ENCODE data around the gene GATAD2A.
"Not testable (repeated sequence)": the region's sequence is repeated elsewhere in the genome, so short reads cannot be mapped to it uniquely, and the experiment has no call there.

Gene GATAD2A

DNA sequence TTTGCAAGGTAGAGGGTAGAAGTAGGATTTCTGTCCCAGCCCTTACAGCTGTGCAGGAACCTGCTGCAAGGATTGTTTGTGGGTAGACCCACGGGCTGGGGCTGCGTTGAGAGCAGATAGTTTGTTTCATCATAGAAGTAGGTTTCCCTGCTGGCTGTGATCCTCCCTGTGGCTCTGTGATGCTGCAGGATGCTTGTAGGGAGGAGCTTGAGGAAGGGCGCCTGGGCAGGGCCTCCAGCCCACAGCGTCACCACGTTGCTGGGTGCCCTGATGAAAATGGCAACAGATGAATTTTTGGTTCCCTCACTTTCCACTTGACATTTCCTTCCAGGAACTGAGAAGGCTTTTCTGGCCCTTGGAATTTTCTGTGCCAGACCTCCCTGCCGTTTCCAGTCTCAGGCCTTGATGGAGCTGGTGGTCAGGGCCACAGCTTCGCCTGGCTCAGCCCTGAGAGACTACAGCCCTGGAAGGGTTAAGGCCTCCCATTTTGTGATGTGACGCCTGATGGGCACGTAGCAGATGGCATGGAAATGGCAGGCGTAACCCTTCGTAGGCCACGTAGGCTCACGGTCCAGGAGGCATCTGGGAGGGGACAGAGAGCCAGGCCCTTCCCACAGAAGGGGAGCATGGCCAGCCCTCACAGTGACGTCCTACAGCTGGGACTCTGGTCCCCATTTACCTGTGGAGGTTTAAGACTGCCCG is 42.2 kb downstream of the GATAD2A start:
- DNase-seq: no peak

DNA sequence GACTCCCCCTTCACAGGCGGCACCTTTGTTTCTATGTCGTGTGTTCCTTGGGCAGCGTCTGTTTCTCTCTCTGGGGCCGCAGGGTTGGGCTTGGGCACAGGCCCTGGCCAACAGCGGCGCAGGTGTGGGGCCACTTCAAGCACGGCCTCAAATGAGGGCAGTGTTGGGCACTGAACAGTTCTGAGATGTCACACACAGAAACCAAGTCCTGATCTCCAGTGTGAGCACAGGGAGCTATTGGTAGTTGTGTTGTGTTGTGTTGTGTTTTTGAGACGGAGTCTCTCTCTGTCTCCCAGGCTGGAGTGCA is 42.7 kb downstream of the GATAD2A start:
- no peak for DNase-seq

DNA sequence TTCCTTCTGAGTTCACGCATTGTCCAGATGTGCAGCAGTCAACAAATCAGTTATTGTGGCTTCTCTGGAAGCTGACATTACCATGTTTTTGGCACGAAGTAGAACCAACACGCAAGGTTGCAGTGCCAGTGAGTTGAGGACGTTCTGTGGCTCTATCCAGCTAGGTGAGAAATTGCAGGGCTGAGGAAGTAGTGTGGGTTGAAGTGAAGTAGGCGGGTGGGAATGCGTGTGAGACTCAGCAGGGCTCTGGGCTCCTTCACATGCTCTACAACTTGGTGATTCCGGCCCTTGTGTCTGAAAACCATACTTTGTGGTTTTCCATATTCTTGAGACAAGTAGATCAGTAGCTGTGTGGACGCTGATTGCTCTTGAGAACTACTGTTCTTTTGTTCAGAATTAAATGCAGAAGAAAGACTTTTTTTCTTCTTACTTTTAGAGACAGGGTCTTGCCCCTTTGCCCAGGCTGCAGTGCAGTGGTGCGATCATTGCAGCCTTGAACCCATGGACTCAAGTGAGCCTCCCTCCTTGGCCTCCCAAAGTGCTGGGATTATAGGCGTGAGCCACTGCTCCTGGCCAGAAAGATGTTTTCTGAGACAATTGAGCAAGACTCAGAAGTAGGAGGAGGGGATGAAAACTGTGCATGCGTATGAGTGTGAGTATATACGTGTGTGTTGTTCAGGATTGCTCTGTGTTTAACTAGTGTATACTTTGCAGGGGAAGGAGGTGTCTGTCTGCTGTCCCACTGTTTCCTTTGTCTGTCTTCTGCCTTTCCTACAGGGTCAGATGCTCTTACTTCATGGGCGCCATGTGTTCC is 46.2 kb downstream of the GATAD2A start:
- DNase-seq: peak; percentile 60

DNA sequence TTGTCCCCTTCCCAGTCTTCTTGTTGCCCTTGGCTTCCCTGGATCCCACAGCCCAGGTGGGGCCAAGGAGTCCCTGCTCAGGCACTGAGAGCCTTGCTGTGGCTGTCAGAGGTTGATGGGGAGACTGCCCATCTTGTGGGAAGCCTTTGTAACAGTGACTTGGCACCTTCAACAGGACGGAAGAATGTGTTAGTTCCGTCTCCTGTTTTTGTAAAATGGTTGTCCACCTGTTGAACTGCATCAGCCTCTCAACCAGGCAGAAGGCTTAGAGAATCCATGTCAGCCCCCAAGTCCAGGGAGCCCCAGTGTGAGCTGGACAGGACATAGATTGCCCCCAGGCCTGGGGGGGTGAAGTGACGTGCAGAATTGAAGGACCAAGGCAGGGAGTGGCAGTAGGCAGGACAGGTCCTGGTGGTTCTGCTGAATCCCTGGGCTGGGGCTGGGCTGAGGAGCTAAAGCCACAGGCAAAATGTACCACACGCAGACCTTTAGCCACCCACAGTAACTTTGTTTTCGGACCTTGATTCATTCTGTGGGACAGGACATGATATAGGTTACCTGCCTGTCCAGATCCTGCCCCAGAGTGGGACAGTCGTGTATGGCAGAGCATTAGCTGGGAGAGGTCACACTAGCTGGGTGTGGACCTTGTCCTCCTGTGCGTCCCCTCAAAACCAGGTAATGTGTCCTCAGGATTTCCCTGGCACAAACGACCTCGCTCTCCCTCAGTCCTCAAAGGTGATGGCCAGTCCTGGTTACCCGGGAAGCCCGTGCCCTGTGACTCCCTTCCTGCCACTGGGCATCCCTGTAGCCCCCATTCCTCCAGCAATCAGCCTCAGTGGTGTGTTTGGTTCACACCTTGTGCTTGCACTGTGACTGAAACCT is 47.0 kb downstream of the GATAD2A start:
- DNase-seq: no peak

DNA sequence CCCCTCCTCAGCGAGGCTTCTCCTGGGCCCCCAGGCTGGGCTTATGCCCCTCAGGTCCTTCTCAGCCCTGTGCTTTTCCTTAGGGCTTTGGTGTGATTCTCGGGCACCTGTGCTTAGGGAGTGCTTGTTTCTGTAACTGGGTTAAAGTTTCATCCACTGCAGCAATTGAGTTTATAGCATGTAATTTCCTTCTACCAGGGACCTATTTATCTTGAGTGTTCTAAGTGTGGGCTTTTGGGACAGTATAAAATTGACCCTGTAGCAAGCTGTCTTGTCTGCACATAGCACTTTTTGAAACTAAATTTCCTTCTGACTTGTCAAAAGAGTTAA is 47.6 kb downstream of the GATAD2A start:
- no peak for DNase-seq

DNA sequence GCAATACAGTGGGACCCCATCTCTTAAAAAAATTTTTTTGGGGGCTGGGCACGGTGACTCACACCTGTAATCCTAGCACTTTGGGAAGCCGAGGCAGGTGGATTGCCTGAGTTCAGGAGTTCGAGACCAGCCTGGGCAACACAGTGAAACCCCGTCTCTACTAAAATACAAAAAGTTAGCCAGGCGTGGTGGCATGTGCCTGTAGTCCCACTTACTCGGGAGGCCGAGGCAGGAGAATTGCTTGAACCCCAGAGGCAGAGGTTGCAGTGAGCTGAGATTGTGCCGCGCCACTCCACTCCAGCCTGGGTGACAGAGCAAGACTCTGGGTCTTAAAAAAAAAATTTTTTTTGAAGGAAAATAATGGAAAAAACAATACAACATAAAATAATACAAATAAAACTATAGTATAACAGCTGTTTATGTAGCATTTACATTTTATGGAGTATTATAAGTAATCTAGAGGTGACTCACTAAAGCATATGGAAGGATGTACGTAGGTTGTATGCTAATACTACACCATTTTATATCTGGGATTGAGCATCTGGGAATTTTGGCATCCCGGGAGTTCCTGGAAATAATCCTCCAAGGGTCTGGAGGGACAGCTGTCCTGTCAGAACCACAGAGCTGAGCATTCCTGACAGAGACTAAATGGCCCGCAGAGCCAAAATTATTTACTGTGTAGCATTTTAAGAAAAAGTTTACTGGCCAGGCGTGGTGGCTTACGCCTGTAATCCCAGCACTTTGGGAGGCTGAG is 49.9 kb downstream of the GATAD2A start:
- DNase-seq: not testable (repeated sequence)

DNA sequence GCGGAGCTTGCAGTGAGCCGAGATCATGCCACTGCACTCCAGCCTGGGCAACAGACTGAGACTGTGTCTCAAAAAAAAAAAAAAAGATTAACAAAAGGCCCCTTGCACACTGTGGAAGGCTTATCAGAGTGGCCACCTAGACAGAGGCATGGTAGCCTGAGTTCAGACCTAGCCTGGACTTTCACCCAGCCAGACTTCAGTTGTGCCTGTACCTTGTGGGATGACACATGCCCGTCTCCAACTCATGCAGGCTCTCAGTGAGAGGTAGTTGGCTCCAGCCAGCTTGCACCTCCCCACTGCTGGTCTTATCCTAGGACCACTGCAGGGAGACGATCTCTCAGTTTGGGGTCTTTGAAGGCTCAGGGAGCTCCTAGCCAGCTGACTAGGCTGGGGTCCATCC is 52.2 kb downstream of the GATAD2A start:
- no peak for DNase-seq

DNA sequence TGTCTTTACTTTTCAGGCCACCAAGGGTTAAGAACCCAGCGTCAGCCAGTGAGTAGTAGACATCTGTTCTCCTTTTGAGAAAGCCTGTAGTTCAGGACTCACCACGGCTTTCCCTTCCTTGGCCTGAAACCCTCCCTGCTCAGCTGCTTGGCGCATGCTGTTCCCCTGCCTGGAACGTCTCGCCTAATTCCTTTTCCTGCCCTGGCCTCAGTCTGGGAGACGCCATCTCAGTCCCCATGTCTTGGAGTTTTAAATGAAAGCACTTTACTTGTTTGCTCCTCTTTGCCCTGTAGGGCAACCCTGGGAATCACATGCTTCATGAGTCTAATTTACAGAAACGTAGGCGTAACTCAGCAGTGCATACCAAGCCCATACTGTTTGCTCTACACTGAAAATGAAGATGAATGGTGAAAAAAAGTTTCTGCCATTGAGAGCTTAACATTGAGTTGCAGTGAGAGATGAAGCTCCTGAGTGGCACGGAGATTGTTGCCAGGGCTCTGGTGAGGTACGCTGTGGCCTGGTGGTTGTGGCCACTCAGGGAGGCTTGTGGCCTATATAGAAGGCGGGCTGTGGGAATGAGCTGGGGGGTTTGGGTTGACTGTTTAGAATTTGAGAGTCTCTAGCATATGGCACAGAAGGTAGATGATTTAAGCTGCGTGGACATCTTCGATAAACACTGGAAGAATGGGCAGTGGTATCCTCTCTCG is 52.8 kb downstream of the GATAD2A start:
- DNase-seq: no peak

DNA sequence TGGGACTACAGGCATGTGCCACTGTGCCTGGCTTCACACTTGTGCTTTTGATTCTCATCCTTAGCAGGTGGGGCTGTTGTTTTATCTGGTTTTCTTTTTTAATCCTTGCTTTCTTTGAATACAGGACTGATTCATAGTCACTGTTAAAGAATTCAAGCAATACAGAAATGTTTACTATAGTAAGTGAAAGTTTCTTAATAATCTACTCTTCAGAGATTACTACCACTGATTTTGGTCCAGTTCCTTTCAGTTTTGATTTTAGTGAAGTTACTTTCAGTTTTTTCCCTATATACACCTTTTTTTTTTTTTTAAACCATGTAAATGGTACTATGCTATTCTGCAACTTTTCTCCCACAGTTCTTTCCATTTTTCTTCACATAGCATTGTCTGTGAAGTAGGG is 53.6 kb downstream of the GATAD2A start:
- DNase-seq: no peak

DNA sequence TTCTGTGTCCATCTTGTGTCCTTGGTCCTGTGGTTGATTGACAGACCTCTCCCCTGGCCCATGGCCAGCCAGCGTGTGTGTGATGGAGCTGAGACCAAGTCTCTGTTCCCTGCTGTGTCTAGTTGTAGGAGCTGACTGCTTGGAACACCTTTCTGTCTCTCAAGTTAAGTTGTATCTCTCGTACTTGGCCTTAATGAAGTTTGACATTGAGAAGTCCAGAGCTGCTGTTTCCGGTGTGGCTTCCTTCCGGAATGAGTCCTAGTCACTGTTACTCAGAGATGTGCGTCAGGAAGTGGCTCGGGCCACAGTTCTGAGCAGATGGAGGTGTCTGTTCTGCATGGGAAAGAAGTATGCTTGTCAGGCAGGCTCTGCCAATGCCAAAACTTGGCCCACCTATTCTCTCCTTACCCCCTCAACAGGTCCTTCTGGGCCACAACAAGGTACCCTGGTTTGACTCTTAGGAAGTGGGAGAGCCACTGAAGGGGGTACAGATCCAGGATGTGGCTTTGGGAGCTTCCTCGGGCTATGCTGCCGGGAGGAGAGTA is 54.3 kb downstream of the GATAD2A start:
- DNase-seq: no peak

DNA sequence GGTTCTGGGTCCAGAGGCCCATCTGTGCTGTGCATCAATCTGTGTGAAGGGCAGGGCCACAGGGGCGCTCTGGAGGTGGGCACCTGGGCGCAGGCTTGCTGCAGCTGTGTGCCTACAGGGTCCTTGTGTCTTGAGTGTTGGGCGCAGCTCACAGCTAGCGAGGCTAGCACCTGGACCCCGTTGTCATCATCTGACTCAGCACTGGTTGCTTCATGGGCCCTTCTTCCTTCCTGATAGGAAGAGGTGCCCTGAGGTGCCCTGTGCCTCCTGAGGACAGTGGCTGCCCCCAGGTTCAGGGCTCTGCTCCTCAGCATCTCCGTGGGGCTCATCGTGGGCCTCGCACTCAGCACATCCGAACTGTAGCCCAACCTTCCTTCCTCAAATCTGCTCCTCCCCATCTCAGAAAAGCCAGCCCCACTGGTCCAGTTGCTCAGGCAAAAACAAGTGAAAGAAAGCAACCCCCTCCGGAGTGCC is 54.8 kb downstream of the GATAD2A start:
- no peak for DNase-seq

DNA sequence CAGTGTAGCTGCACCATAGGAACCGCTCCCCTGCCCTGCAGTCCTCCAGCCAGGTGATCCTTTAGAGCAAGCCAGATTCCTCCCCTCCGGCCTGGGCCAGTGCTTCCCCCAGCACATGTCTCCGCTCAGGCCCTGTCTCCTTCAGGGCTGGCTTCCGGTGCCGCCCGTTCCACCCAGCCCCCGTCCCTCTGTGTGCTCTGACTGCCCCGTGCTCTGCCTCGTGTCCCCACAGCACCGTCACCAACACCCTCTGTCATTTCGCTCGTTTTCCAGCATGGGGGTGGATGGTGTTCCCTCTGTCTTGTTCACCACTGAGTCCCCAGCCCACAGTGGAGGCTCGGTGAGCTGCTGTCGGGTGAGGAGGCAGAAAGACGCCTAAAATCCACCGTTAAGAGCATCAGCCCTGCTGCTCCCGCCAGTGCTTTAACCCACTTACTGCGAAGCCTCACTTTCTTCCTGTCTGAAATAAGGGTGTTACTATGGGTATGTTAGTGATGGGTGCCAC is 55.3 kb downstream of the GATAD2A start:
- no peak for DNase-seq

DNA sequence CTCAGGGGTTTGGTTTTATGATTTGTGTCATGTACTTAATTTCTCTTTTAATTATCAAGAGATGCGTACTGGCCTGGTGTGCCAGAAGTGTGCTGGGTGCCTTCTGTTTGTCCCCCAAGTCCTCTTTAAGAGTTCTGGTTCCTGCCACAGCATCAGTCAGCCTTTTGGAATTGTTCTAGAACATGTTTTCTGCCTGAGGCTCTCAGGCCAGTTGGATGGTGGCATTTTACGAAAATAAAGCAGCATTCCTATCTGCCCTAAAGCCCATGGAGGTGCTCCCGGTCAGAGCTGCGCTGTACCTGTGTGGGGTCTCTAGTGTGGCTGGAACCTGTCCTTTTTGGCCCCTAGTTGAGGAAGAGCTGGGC is 55.8 kb downstream of the GATAD2A start:
- no peak for DNase-seq

DNA sequence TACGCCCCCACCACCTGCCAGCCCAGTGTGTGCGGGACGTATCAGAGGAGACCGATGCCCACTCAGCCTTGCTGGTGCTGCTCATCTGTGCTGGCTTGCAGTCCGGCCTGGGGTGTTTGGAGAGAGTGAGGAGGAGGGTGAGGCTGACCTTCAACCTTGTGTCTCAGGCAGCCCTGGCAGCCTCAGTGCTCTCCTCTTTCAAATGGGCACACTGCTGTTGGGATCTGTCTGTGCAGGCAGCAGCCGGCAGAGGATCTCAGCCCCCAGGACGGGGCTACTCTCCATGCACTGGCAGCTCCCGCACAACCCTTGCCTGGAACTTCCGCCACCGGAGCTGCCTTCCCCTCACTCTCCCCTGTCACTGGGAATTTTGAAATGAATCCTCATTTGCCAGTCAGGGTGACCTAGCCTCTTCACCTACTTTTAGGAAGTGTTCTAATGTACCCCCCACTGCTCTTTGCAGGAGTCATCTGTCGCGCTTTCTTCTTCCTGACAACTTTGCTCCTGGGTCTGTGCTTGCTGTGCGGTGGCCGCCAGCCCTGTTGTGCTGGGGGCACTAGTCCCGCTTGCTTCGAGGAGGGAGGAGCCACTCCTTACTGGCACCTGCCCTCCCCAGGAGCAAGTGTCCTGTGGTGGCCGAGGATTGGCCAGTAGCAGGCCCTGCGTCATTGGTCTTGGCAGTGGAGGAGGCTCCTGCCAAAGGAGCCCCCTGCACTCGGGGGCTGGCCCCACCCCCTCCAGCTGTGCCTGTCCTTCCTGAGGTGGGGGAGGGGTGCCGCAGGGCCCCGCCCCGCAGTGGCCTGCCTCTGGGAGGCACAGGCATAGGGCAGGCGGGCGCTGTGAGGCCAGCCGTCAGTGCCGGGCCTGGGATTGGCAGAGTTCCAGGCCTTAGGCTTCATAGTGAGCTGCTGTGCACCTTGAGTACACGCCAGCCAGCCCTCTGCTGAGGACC is 56.5 kb downstream of the GATAD2A start:
- peak; percentile 70 for DNase-seq

DNA sequence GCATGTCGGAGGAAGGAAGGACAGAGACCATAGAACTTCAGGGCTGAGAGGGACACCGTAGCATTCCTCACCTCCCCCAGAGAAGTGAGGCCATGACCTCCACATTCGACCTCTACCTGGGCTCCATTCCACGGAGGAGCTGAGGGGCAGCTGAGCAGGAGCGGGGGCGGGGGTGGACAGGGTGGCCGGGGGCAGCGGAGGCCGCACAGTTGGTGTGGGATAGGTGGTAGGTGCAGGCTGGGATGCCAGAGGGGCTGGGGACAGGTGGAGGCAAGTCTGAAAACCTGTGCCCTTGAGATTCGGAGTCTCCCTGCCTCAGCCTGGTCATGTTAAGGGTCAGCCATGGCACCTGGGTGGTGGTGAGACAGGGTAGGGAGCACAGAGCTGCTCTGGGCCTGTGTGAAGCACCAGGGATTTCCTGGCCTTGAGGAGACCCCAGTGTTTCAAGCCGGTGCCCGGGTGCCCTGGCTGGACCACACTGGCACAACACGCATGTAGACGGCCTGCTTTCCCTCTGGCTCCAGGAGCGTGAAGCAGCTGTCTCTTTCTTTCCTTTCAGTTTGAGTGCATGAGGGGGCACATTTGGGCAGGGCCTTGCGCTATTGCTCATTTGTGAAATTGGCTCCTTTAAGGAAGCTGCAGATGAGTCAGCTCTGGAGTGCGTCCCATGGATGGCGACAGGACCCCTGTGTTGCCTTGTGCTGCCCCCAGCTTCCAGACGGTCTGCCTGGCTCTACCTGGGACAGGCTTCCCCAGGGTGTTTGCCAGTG is 58.1 kb downstream of the GATAD2A start:
- no peak for DNase-seq

DNA sequence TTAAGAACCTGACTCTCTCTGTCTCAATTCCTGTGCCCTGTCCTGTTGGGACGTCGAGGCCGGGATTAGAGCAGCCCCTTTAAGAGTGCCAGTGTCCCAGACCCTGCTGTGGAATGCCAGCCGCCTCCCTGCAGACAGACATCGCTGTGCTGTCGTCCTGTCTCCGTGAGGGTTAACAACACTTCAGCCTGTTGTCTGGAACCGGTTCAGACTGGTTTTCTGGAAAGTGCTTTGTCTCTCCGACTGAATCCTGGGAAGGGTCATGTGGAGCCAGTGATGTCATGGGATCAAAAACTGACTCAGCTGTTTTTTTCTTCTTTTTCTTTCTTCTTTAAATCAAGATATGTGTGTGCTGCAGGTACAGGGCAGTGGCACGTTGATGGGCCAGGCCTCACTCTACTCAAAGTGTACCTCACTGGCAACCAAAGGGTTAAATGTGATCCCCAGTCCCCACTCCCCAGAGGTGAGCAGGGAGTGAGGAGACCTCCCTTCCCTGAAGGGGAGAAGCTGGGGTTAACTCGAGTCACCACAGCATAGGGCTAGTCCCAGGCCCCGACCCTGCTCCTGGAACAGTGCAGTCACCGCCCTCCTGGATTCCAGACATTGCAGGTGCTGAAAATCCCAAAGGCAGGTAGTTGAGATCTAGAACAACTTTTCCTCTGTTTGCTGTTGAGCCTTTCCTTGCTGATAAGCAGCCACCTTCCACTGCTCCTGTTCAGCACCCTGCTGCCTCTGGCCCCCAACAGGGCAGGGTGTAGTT is 59.0 kb downstream of the GATAD2A start:
- DNase-seq: peak; percentile 12

DNA sequence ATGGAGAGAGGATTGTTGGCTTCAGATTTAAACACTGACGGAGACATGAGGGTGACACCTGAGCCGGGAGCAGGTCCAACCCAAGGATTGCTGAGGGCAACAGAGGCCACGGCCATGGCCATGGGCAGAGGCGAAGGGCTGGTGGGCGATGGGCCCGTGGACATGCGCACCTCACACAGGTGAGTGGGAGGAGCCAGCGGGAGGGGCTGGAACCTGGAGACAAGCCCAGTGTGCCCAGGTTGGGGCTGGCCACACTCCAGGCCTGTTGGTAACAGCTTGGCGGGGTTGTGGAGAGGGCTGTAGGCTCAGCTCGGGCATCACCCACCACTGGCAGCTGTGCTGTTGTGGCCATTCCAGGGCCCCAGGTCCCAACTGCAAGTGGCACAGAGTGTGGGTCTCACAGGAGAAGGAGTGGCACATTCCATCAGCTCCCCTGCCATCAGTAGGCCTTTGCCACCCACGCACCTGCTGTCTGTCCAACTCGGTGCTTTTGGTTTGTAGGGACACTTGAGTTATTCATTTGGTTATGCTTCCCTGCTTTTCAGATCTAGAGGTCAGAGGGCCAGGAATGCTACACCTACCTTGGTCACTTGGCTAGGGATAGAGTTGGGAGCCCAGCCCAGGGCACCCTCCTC is 60.1 kb downstream of the GATAD2A start:
- DNase-seq: no peak

DNA sequence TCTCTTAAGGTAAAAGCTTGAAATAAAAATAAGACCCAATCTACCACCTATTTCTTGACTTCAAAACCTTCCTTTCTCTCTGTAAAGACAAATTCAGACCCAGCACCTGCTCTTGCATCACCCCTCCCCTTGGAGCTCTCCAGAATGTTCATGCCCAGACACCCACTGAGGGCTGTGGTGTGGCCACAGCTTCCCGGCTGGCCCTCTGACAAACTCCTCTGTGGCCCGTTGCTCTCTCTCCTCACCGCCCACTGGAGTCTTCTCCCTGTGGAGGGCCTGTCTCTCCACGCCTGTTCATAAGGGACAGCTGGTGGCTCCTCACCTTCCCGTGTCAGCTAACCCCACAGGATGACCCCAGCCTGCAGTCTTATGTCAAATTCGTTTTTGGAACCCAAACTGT is 60.7 kb downstream of the GATAD2A start:
- no peak for DNase-seq
